IMR-90 (cell line): ENCODE results near the gene OLFML1.

Source experiments
- BHLHE40 ChIP-seq: fragments of 150-350 bp; IDR thresholded peaks from 2 replicates; pipeline ENCODE4 v1.6.1; 2016; ENCODE audit warnings: mild to moderate bottlenecking, low read depth, low read length
- CEBPB ChIP-seq: IDR thresholded peaks from 2 replicates; pipeline ENCODE4 v1.6.1; 2012; ENCODE audit warnings: low read depth, low read length, improper control_type of control experiment
- CHD1 ChIP-seq: IDR thresholded peaks from 2 replicates; pipeline ENCODE4 v1.6.1; 2012; ENCODE audit warnings: low read depth, low read length, improper control_type of control experiment
- MAZ ChIP-seq: IDR thresholded peaks from 2 replicates; pipeline ENCODE4 v1.6.1; 2012; ENCODE audit warnings: low read depth, mild to moderate bottlenecking, low read length, improper control_type of control experiment, moderate library complexity, borderline replicate concordance
- NFE2L2 ChIP-seq: fragments of 150-350 bp; IDR thresholded peaks from 2 replicates; pipeline ENCODE4 v1.6.1; 2016; ENCODE audit warnings: low read depth, mild to moderate bottlenecking, low read length
- POLR2A ChIP-seq: IDR thresholded peaks from 2 replicates; pipeline ENCODE4 v1.6.1; 2012; ENCODE audit warnings: mild to moderate bottlenecking, low read depth, low read length
- RFX5 ChIP-seq: IDR thresholded peaks from 2 replicates; pipeline ENCODE4 v1.8.0; 2012; ENCODE audit warnings: low read depth, mild to moderate bottlenecking, low read length, moderate library complexity
- SMC3 ChIP-seq: fragments of 150-350 bp; IDR thresholded peaks from 2 replicates; pipeline ENCODE4 v1.6.1; 2016; ENCODE audit warnings: low read depth, mild to moderate bottlenecking, antibody characterized with exemption, low read length, moderate library complexity
- TF ChIP-seq, protein P1 (sequence below): conservative IDR thresholded peaks from 2 replicates; pipeline ENCODE4 v1.5.1; 2012; ENCODE audit warnings: mild to moderate bottlenecking, low read depth, low read length, improper control_type of control experiment

DNA sequence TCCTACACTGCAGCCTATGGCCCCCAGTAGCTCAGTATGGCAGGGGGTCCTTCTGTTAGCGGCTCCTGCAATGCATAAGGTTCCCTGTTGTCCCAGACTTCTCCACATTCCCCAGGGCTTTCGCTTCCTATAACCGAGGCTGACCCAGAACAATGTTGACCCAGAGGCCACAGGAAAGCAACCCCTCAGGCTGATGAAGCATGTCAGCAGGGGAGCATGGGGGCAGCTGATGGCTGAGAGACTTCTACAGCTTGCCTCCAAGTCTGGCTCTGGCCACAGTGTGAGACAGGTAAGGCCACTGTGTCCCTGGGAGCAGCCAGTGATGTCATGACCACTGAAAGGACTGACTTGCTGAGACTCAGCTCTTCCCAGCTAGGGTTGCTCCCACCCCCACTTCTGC, 15.9 kb downstream of the OLFML1 start:
- TF ChIP-seq, protein P1, sequence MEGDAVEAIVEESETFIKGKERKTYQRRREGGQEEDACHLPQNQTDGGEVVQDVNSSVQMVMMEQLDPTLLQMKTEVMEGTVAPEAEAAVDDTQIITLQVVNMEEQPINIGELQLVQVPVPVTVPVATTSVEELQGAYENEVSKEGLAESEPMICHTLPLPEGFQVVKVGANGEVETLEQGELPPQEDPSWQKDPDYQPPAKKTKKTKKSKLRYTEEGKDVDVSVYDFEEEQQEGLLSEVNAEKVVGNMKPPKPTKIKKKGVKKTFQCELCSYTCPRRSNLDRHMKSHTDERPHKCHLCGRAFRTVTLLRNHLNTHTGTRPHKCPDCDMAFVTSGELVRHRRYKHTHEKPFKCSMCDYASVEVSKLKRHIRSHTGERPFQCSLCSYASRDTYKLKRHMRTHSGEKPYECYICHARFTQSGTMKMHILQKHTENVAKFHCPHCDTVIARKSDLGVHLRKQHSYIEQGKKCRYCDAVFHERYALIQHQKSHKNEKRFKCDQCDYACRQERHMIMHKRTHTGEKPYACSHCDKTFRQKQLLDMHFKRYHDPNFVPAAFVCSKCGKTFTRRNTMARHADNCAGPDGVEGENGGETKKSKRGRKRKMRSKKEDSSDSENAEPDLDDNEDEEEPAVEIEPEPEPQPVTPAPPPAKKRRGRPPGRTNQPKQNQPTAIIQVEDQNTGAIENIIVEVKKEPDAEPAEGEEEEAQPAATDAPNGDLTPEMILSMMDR: no peak
- TF ChIP-seq RFX5 (no peak), POLR2A (no peak), MAZ (no peak), CEBPB (no peak), SMC3 (no peak), CHD1 (no peak), NFE2L2 (no peak), BHLHE40 (no peak)
